GM18861 (cell line): ENCODE measurements around the gene GRIN2A.

Experiments used
- ATAC-seq: cut with Tn5 transposase; IDR thresholded peaks from one replicate; pipeline ENCODE4 v1.9.1; 2021; ENCODE audit not compliant: unreplicated experiment

Gene GRIN2A

GRCh38 chr16:10188236-10188635 lies 6.0 kb upstream of the GRIN2A start:
- no peak for ATAC-seq

GRCh38 chr16:10181196-10182162 lies 749 bp downstream of the GRIN2A start:
- ATAC-seq, result no peak

GRCh38 chr16:10180771-10181163 lies 1.5 kb downstream of the GRIN2A start:
- ATAC-seq, result no peak

- ATAC-seq, result no peak
Observed at GRCh38 chr16:10180042-10180770, 2.0 kb downstream of the GRIN2A start.

- no peak for ATAC-seq
Observed at GRCh38 chr16:10178526-10178925, 3.7 kb downstream of the GRIN2A start.

GRCh38 chr16:10178080-10178479 lies 4.1 kb downstream of the GRIN2A start:
- no peak for ATAC-seq

GRCh38 chr16:10172848-10173655 lies 9.2 kb downstream of the GRIN2A start:
- ATAC-seq, result no peak

- no peak for ATAC-seq
Observed at GRCh38 chr16:10171221-10171620, 11.0 kb downstream of the GRIN2A start.

- no peak for ATAC-seq
Observed at GRCh38 chr16:10169904-10170410, 12.3 kb downstream of the GRIN2A start.

- ATAC-seq, result no peak
Observed at GRCh38 chr16:10169031-10169430, 13.2 kb downstream of the GRIN2A start.

- no peak for ATAC-seq
Observed at GRCh38 chr16:10168258-10168657, 14.0 kb downstream of the GRIN2A start.

GRCh38 chr16:10165643-10166042 lies 16.6 kb downstream of the GRIN2A start:
- ATAC-seq, result no peak

- no peak for ATAC-seq
Observed at GRCh38 chr16:10162981-10163380, 19.2 kb downstream of the GRIN2A start.

- ATAC-seq, result no peak
Observed at GRCh38 chr16:10156099-10156498, 26.1 kb downstream of the GRIN2A start.

GRCh38 chr16:10154389-10154788 lies 27.8 kb downstream of the GRIN2A start:
- ATAC-seq, result no peak

GRCh38 chr16:10153985-10154384 lies 28.2 kb downstream of the GRIN2A start:
- no peak for ATAC-seq

- no peak for ATAC-seq
Observed at GRCh38 chr16:10151718-10152117, 30.5 kb downstream of the GRIN2A start.

GRCh38 chr16:10150906-10151305 lies 31.3 kb downstream of the GRIN2A start:
- ATAC-seq, result no peak

- ATAC-seq, result no peak
Observed at GRCh38 chr16:10145542-10146035, 36.6 kb downstream of the GRIN2A start.

GRCh38 chr16:10141671-10142070 lies 40.6 kb downstream of the GRIN2A start:
- no peak for ATAC-seq

GRCh38 chr16:10138881-10139280 lies 43.3 kb downstream of the GRIN2A start:
- no peak for ATAC-seq
